Measurements from ENCODE around the gene UBE2U.

DNA sequence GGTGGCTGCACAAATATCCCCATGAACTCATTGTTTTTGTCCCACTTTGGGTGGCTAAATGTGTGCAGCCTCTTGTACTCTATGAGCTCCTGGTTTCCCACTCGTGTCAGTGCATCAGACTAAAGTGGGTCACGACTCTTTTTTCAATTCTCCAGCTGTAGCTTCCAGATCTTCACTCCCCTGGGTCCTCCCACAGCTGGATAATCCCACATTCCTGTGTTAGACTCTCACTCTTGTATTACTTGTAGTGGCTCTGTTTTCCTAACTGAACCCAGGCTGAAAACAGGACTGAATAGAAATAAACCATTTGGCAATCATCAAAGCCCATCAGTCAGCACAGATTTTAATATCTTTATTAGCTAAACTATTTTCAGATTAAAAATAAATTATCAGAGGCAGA lies 60.4 kb downstream of the UBE2U start:
- TF ChIP-seq GATA2 (IDR thresholded peaks at IDR 0.05; ENCODE audit: low read depth, low read length): no peak
- no peak for TF ChIP-seq GATA3 (IDR thresholded peaks at IDR 0.05; ENCODE audit: low read depth, low read length)
